Putamen (tissue), 1 donor: ENCODE results near the gene HS6ST1.

Source experiments
- DNase-seq: peaks from one replicate; pipeline ENCODE4 v3.0.0-alpha.2; 2016; ENCODE audit warnings: low spot score

The HS6ST1 gene

GRCh38 chr2:128347701-128348539 is 29.3 kb upstream of the HS6ST1 start:
- DNase-seq: peak; percentile 59

GRCh38 chr2:128347171-128347558 is 28.5 kb upstream of the HS6ST1 start:
- no peak for DNase-seq

- DNase-seq: no peak
Observed at GRCh38 chr2:128346291-128347170, 27.9 kb upstream of the HS6ST1 start.

- no peak for DNase-seq
Observed at GRCh38 chr2:128345436-128346165, 26.9 kb upstream of the HS6ST1 start.

GRCh38 chr2:128344101-128344500 is 25.4 kb upstream of the HS6ST1 start:
- no peak for DNase-seq

GRCh38 chr2:128343459-128343858 is 24.8 kb upstream of the HS6ST1 start:
- DNase-seq: no peak

- no peak for DNase-seq
Observed at GRCh38 chr2:128342550-128342949, 23.9 kb upstream of the HS6ST1 start.

GRCh38 chr2:128341621-128342020 is 23.0 kb upstream of the HS6ST1 start:
- DNase-seq: no peak

GRCh38 chr2:128332091-128332634 is 13.5 kb upstream of the HS6ST1 start:
- no peak for DNase-seq

GRCh38 chr2:128330583-128330982 is 11.9 kb upstream of the HS6ST1 start:
- DNase-seq: no peak

GRCh38 chr2:128329607-128330006 is 10.9 kb upstream of the HS6ST1 start:
- no peak for DNase-seq

GRCh38 chr2:128327180-128327964 is 8.7 kb upstream of the HS6ST1 start:
- DNase-seq: no peak

GRCh38 chr2:128326346-128326745 is 7.7 kb upstream of the HS6ST1 start:
- no peak for DNase-seq

- DNase-seq: no peak
Observed at GRCh38 chr2:128325611-128326181, 7.0 kb upstream of the HS6ST1 start.

GRCh38 chr2:128324897-128325410 is 6.3 kb upstream of the HS6ST1 start:
- DNase-seq: no peak

- no peak for DNase-seq
Observed at GRCh38 chr2:128324008-128324896, 5.6 kb upstream of the HS6ST1 start.

- no peak for DNase-seq
Observed at GRCh38 chr2:128323555-128323931, 4.9 kb upstream of the HS6ST1 start.

- no peak for DNase-seq
Observed at GRCh38 chr2:128322715-128323554, 4.3 kb upstream of the HS6ST1 start.
